Neutrophil (primary cell): ENCODE results near the gene TMEM217.
"Not testable (repeated sequence)": the region's sequence is repeated elsewhere in the genome, so short reads cannot be mapped to it uniquely, and the experiment has no call there.

Experiments
- H3K27ac ChIP-seq: fragments of 200-600 bp; sonication (generic); 2 replicates; pipeline ENCODE4 v1.5.1; 2016; ENCODE audit warnings: mild to moderate bottlenecking, moderate library complexity
- H3K27me3 ChIP-seq: fragments of 200-600 bp; sonication (generic); 2 replicates; pipeline ENCODE4 v1.6.0; 2016; ENCODE audit warnings: mild to moderate bottlenecking
- H3K36me3 ChIP-seq: fragments of 200-600 bp; sonication (generic); 2 replicates; pipeline ENCODE4 v1.5.1; 2017
- H3K4me1 ChIP-seq, 2 experiments: fragments of 200-600 bp in 1 of 2; sonication (generic) in 1 of 2; 1 replicate in 1 of 2; 2 replicates in 1 of 2; pipeline versions ENCODE4 v1.5.1 to v1.6.1; 2013 to 2016; ENCODE audit warnings: low read depth in 1 of 2, low read length in 1 of 2, mild to moderate bottlenecking in 1 of 2, moderate library complexity in 1 of 2; ENCODE audit not compliant: control insufficient read depth in 1 of 2, insufficient read depth in 1 of 2
- H3K4me3 ChIP-seq, 2 experiments: fragments of 200-600 bp in 1 of 2; sonication (generic) in 1 of 2; 1 replicate in 1 of 2; 2 replicates in 1 of 2; pipeline ENCODE4 v1.5.1; 2013 to 2016; ENCODE audit warnings: low read depth in 1 of 2, low read length in 1 of 2, mild to moderate bottlenecking in 1 of 2, moderate library complexity in 1 of 2
- H3K9me3 ChIP-seq: fragments of 200-600 bp; sonication (generic); 2 replicates; pipeline ENCODE4 v1.5.1; 2016
- TF ChIP-seq, protein P1 (sequence below): fragments of 200-600 bp; sonication (generic); IDR thresholded peaks from 2 replicates; pipeline ENCODE4 v1.5.1; 2016; ENCODE audit warnings: antibody characterized with exemption

TMEM217 gene

GRCh38 chr6:37204014-37204751 is 53.8 kb downstream of the TMEM217 start:
- Histone ChIP-seq H3K27ac (no peak overlapping the region), H3K27me3 (no peaks in the 10 kb centered on the region), H3K4me1 (peaks cover 19 to 24% of the 10 kb centered on the region in 2 experiments), H3K4me3 (no peak overlapping the region), H3K9me3 (no peaks in the 10 kb centered on the region), H3K36me3 (no peaks in the 10 kb centered on the region)
- TF ChIP-seq, protein P1, sequence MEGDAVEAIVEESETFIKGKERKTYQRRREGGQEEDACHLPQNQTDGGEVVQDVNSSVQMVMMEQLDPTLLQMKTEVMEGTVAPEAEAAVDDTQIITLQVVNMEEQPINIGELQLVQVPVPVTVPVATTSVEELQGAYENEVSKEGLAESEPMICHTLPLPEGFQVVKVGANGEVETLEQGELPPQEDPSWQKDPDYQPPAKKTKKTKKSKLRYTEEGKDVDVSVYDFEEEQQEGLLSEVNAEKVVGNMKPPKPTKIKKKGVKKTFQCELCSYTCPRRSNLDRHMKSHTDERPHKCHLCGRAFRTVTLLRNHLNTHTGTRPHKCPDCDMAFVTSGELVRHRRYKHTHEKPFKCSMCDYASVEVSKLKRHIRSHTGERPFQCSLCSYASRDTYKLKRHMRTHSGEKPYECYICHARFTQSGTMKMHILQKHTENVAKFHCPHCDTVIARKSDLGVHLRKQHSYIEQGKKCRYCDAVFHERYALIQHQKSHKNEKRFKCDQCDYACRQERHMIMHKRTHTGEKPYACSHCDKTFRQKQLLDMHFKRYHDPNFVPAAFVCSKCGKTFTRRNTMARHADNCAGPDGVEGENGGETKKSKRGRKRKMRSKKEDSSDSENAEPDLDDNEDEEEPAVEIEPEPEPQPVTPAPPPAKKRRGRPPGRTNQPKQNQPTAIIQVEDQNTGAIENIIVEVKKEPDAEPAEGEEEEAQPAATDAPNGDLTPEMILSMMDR: no peak

DNA sequence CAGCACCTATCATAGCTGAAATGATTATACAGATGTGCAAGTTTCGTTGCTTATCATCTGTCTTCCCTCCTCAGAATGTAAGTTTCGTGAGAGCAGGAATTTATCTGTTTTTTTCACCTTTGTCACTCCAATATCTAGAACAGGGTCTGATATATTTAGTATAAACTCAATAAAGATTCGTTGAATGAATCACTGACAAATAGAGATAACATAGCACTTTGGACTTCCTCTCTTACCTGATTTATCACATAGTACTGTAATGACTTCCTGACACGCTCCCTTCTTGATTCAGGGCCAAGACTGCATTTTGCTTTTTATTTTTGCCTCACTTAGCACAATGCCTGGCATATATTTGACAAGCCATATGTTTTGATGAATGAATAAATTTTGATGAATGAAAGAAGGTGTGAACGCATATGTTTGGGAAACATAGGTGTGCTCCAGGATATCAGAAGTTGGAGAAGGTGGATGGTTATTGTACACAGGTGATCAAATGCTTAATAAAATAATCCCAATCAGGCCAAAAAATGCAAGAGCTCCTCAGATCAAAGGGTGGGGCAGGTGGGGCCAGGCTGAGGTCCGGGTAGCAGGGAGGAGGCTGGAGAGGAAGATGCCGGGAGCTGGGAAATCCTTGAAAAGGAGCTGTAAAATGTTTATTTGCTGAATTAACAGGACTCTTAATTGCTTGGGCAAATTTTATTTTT is 55.0 kb downstream of the TMEM217 start:
- no peaks in the 10 kb centered on the region for H3K9me3 ChIP-seq
- H3K27me3 ChIP-seq: no peaks in the 10 kb centered on the region
- H3K27ac ChIP-seq: no peak overlapping the region
- TF ChIP-seq, protein P1: no peak
- peaks cover 15 to 19% of the 10 kb centered on the region in 2 experiments for H3K4me1 ChIP-seq
- H3K4me3 ChIP-seq: no peak overlapping the region
- no peaks in the 10 kb centered on the region for H3K36me3 ChIP-seq

DNA sequence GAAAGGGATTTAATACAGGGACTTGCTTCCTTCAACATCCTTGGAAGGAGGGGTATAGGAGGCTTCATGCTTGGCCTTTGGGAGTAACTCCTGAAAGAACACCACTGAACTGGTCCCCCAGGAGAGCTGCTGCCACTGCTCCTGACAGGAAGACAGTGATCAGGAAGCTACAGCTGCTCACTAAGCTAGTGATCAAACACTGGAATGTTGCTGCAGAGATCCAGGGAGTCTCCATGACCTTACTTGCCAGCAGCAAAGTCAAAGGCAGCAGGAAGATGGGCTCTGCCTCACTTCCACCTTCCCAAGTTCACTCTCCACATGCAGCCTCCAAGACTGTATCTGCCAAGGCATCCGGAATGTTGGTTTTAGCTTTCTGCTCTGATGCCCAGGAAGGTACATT is 56.2 kb downstream of the TMEM217 start:
- Histone ChIP-seq H3K4me1 (peaks cover 11 to 14% of the 10 kb centered on the region in 2 experiments), H3K4me3 (no peak overlapping the region), H3K27ac (no peak overlapping the region), H3K9me3 (no peaks in the 10 kb centered on the region), H3K27me3 (no peaks in the 10 kb centered on the region), H3K36me3 (no peaks in the 10 kb centered on the region)
- TF ChIP-seq, protein P1: no peak

DNA sequence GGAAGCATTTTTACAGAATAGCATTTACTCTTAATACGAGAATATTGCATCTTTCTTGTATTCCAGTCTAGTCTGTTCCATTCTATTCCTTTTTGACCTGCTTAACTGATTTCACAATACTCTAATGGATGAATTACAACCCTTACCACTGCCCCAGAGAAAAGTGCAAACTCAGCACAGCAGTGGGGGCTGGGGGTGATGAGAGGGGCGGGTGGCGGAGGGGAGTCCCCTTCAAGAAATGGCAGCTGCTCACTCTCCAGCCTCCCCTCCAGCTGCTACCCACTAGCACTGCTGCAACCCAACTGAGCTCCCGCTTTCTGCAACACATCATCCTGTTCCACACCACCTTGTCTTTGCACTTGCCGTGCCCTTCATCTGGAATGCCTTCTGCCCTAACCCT is 57.9 kb downstream of the TMEM217 start:
- no peaks in the 10 kb centered on the region for H3K27me3 ChIP-seq
- H3K36me3 ChIP-seq: no peaks in the 10 kb centered on the region
- TF ChIP-seq, protein P1: no peak
- no peak overlapping the region for H3K4me3 ChIP-seq
- H3K27ac ChIP-seq: no peak overlapping the region
- H3K9me3 ChIP-seq: no peaks in the 10 kb centered on the region
- no peaks in the 10 kb centered on the region for H3K4me1 ChIP-seq

- H3K4me1 ChIP-seq, H3K27me3 ChIP-seq, H3K9me3 ChIP-seq: not testable (repeated sequence)
Measured at GRCh38 chr6:37196451-37196850, 61.5 kb downstream of the TMEM217 start.

DNA sequence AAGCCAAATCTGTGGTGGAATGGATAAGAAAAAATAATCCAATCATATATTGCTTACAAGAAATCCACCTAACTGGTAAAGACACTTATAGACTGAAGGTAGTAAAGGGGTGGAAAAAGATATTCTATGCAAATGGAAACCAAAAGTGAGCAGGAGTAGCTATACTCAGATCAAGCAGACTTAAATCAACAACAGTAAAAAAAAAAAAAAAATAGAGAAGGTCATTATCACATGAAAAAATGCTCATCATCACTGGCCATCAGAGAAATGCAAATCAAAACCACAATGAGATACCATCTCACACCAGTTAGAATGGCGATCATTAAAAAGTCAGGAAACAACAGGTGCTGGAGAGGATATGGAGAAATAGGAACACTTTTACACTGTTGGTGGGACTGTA is 63.1 kb downstream of the TMEM217 start:
- H3K4me1 ChIP-seq, H3K27ac ChIP-seq, H3K9me3 ChIP-seq, H3K4me3 ChIP-seq, H3K36me3 ChIP-seq, H3K27me3 ChIP-seq: not testable (repeated sequence)

More at GRCh38 chr6:37196451-37196850, 61.5 kb downstream of the TMEM217 start:
- not testable (repeated sequence) for H3K27ac ChIP-seq, H3K36me3 ChIP-seq, H3K4me3 ChIP-seq
